ENCODE data around the gene IL17D.

The IL17D gene

GRCh38 chr13:20769834-20770233 is 66.3 kb downstream of the IL17D start:
- ATAC-seq (ENCODE audit: insufficient read depth, low read depth): no peak
- Histone ChIP-seq H3K4me3 (ENCODE audit: low read depth in 1 of 2, low read length in 2 of 2) (no peak overlapping the region), H3K9me3 (ENCODE audit: insufficient read depth, low read length, severe bottlenecking) (peaks cover 8% of the 10 kb centered on the region), H3K4me2 (ENCODE audit: insufficient read depth, low read length) (no peak overlapping the region), H3K27ac (ENCODE audit: low read length) (no peak overlapping the region), H4K20me1 (ENCODE audit: insufficient read depth, low read length) (no peaks in the 10 kb centered on the region), H3K79me2 (ENCODE audit: insufficient read depth, low read length) (peaks cover 31% of the 10 kb centered on the region), H3K27me3 (ENCODE audit: insufficient read depth, low read length, poor library complexity) (no peaks in the 10 kb centered on the region), H3K9ac (ENCODE audit: low read depth, low read length) (no peak overlapping the region), H3K36me3 (ENCODE audit: insufficient read depth, low read length) (peaks cover 19% of the 10 kb centered on the region), H2AFZ (ENCODE audit: low read depth, low read length) (no peak overlapping the region), H3K4me1 (ENCODE audit: insufficient read depth, low read length) (peaks cover 26% of the 10 kb centered on the region)
- no peak for TF ChIP-seq CTCF (IDR thresholded peaks at IDR 0.05; ENCODE audit: borderline replicate concordance, extremely low read depth, low read length, poor library complexity, severe bottlenecking)
- TF ChIP-seq EZH2 (IDR thresholded peaks at IDR 0.05; ENCODE audit: borderline replicate concordance, low read depth, low read length, severe bottlenecking): no peak
- DNase-seq: no peak

All from DND-41 (cell line).